GM12865 (cell line): ENCODE measurements around the gene FLT4.

ENCODE experiments used
- DNase-seq: peaks from one replicate; pipeline ENCODE4 v3.0.0; 2010; ENCODE audit warnings: low read depth
- H3K4me3 ChIP-seq: 2 replicates; pipeline ENCODE4 v1.5.1; 2011; ENCODE audit warnings: mild to moderate bottlenecking, low read depth, low read length, control low read depth
- CTCF ChIP-seq: IDR thresholded peaks from 2 replicates; pipeline ENCODE4 v1.5.1; 2011; ENCODE audit warnings: low read length, control low read depth, low read depth, inconsistent platforms; ENCODE audit not compliant: insufficient read depth; ENCODE audit errors: missing control alignments

FLT4 gene

GRCh38 chr5:180575571-180575970 lies 73.8 kb downstream of the FLT4 start:
- no peak for TF ChIP-seq CTCF
- no peak for DNase-seq
- H3K4me3 ChIP-seq = no peak overlapping the region

- TF ChIP-seq CTCF = no peak
- no peak overlapping the region for H3K4me3 ChIP-seq
- no peak for DNase-seq
Measured at GRCh38 chr5:180568914-180569313, 80.5 kb downstream of the FLT4 start.

- peak; percentile 10 for DNase-seq
- no peak for TF ChIP-seq CTCF
- H3K4me3 ChIP-seq = no peak overlapping the region
Measured at GRCh38 chr5:180563994-180564393, 85.4 kb downstream of the FLT4 start.

- DNase-seq = no peak
- H3K4me3 ChIP-seq = no peak overlapping the region
- no peak for TF ChIP-seq CTCF
Measured at GRCh38 chr5:180558232-180558631, 91.2 kb downstream of the FLT4 start.

GRCh38 chr5:180557217-180557809 lies 92.1 kb downstream of the FLT4 start:
- no peak overlapping the region for H3K4me3 ChIP-seq
- DNase-seq = peak; percentile 5
- TF ChIP-seq CTCF = no peak

GRCh38 chr5:180555168-180555921 lies 94.1 kb downstream of the FLT4 start:
- TF ChIP-seq CTCF = no peak
- DNase-seq = no peak
- no peak overlapping the region for H3K4me3 ChIP-seq
